ENCODE results near the gene PKP2. TPM values are rescaled to one million over a fixed set of nuclear protein-coding genes. Genes with fewer than 3 reads are reported as not detected.

The PKP2 gene
- 39.3 TPM for total RNA-seq

DNA sequence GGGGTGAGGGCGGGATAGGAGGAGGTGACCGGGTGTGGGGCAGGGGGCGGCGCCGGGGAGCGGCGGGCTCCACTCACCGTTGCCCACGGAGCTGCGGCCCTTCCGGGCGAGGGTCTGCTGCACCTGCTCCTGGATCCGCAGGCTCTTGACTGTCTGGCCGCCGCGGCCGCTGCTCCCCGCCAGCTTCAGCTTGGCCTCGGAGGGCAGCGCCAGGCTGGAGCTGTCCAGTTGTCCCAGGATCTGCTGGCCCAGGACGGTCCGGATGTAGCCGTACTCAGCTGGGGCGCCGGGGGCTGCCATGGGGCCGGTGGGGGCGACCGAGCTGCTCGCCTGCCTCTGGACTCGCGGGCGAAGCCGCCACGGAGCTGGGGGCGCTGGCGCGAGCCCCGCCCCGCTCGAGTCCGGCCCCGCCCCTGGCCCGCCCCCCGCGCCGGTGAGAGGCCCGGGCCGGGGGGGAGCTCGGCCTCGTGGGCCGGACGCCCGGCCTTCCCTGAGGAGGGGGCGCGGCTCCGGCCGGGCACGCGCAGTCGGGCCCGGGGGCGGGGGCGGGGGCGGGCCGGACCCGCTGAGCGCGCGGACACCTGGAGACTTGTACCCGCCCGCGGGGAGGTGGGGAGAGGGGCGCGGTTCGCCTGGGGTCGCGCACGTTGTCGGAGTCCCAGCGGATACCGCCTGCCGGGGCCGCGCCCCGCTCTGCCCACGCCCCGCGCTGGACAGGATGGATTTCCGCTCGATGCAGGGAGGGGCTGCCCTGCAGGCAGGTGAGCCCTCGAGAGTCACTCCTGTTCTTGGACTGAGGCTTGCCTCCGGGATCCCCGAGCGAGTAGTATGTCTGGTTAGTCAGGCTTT lies at the start of gene PKP2:
Gene PKP2 (minus strand): TSS at position 346 of the 849 bp plus-strand sequence. CDS start 46 bp downstream, at position 300.
- DNase-seq (ENCODE audit: low spot score): peak; percentile 86

DNA sequence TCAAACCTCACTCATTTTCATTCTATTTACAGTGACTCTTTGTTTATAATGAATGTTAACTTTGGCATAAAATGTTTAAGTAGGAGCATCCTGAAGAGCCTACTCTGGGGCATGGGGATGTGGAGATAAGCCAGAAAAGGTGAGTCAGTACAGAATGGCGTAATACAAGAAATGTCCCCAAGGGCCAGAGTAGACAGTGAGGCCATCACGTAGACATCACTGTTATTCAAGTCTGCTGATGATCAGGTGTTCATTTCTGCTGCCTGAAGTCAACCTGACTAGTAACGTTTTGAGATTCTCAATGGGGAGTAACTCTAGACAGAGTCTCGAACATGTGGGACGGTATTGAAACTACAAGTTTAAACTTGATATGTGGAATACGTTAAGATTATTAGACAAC lies 47.6 kb upstream of the PKP2 start:
- DNase-seq (ENCODE audit: low spot score): no peak

DNA sequence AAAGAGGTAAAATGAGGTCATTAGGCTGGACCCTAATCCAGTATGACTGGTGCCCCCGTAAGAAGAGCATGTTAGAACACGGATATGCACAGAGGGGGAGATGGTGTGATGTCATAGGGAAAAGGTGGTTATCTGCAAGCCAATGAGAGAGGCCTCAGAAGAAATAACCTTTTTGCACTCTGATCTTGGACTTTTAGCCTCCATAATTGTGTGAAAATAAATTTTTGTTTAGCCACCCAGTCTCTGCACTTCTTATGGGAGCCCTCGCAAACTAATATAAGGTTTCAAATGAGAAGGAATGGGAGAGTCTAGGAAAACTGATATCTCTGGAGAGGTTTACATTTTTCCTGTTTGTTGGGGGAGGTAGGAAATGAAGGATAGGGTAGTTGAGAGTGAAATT lies 43.2 kb upstream of the PKP2 start:
- DNase-seq (ENCODE audit: low spot score): no peak

GRCh38 chr12:32926963-32927362 lies 30.4 kb upstream of the PKP2 start:
- no peak for DNase-seq (ENCODE audit: low spot score)

DNA sequence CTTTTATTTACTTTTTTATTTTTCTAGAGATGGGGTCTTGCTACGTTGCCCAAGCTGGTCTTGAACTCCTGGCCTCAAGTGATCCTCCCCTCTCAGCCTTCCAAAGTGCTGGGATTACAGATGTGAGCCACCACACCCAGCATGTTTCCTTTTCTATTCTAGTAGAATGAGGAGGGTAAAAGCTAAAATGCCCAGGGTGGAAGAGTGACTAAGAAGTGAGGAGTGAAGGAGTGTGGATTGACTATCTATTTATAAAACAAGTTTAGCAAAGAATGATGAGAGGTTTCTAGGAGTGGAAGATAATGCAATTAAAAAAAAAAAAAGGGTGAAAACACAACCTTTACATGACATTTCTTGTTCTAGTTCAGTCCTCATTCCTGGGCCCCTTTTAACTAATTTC lies 29.8 kb upstream of the PKP2 start:
- no peak for DNase-seq (ENCODE audit: low spot score)

DNA sequence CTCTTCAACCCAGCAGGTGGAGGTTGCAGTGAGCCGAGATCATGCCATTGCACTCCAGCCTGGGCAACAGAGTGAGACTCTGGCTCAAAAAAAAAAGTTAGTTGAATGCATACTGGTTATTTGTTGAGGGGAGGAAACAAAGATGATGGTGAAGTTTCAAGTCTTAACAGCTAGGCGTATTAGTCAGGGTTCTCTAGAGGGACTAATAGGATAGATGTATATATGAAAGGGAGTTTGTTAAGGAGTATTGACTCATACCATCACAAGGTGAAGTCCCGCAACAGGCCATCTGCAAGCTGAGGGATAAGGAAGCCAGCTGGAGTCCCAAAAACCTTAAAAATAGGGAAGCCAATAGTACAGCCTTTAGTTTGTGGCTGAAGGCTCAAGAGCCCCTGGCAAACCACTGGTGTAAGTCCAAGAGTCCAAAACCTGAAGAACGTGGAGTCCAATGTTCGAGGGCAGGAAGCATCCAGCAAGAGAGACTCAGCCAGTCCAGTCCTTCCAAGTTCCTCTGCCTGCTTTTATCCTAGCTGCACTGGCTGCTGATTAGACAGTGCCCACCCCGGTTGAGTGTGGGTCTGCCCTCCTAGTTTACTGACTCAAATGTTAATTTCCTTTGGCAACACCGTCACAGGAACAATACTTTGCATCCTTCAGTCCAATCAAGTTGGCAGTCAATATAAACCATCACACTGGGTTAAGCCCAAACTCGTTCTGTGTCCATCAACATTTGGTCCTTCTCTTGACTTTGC lies 26.1 kb upstream of the PKP2 start:
- DNase-seq (ENCODE audit: low spot score): no peak

DNA sequence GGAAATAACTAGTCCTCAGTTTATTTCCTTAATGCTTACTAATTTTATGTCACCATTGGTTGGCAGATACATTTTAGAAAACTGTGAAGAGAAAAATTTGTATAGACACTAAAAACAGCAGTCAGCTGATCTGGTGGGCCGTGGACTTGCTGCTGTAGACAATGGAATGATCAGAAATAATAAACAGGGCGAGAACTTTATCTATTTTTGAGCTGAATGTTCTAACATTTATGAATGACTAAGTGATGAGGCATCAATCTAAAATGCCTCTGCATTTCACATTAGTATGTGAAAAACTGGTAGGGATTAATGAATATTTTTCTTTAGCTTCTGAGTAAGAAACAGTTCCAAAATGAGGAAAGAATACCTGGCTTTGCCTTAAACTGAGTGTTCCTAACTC lies 24.8 kb upstream of the PKP2 start:
- no peak for DNase-seq (ENCODE audit: low spot score)

DNA sequence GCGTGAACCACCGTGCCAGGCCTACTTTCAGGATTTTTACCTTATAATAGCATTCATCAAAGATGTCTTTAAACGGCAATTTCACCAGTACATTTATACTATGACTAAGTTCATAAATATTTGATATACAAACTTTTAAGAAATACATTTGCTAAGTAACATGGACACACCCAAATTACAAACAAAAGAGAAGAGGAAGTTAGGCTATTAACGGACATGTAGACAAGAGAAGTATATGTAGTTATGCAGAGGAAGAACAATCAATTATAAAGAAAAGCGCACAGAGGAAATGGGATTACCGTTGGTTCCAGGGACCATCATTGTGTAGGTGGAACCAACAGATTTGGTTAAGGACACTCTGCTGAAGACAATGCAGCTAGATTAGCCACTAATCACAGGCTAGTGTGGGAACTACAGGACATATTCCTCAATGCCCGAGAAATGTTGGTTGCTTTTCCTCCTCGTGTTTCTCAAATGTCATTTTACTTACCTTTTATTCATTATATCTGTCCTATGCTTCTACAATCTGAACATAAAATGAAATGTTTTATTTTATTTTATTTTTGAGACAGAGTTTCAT lies 24.0 kb upstream of the PKP2 start:
- DNase-seq (ENCODE audit: low spot score): no peak

GRCh38 chr12:32918890-32919801 lies 22.6 kb upstream of the PKP2 start:
- no peak for DNase-seq (ENCODE audit: low spot score)

- DNase-seq (ENCODE audit: low spot score): no peak
Observed at GRCh38 chr12:32917094-32917611, 20.6 kb upstream of the PKP2 start.

GRCh38 chr12:32907898-32908476 lies 11.4 kb upstream of the PKP2 start:
- no peak for DNase-seq (ENCODE audit: low spot score)

- no peak for DNase-seq (ENCODE audit: low spot score)
Observed at GRCh38 chr12:32907166-32907565, 10.6 kb upstream of the PKP2 start.

GRCh38 chr12:32906399-32907165 lies 10.0 kb upstream of the PKP2 start:
- DNase-seq (ENCODE audit: low spot score): peak; percentile 25

DNA sequence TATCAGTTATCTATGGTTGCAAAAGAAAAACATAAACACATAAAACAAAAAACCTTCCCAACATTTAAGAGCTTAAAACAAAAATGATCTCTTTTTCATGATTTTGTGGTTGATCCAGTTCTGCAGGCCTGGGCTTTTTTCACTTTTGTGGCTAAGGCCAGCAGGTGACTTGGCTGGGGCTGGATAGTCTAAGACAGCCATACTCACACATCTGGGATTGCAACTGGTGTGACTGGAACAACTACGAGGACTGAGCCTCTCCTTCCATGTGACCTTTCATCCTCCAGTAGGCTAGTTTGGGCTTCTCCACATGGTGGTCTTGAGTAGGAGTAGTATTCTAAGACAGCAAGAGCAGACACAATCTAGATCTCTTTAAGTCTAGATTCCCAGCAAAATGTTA lies 7.2 kb upstream of the PKP2 start:
- no peak for DNase-seq (ENCODE audit: low spot score)

DNA sequence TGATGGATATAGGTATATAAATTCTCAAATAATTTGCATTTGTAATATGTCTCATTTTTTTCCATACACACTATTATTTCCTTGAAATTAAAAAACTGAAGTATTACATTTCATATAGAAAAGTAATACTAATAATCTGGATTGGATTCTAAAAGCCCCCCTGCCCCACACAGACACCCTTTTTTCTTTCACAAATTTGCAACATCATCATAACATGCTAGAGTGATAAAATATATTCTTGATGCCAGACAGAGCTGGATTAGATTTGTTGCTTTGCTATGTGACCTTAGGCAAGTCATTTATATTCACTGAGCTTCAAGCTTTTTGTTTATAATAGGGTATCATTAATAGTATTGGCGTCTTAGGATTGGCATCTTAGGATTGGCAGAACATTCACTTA lies 6.7 kb upstream of the PKP2 start:
- no peak for DNase-seq (ENCODE audit: low spot score)

DNA sequence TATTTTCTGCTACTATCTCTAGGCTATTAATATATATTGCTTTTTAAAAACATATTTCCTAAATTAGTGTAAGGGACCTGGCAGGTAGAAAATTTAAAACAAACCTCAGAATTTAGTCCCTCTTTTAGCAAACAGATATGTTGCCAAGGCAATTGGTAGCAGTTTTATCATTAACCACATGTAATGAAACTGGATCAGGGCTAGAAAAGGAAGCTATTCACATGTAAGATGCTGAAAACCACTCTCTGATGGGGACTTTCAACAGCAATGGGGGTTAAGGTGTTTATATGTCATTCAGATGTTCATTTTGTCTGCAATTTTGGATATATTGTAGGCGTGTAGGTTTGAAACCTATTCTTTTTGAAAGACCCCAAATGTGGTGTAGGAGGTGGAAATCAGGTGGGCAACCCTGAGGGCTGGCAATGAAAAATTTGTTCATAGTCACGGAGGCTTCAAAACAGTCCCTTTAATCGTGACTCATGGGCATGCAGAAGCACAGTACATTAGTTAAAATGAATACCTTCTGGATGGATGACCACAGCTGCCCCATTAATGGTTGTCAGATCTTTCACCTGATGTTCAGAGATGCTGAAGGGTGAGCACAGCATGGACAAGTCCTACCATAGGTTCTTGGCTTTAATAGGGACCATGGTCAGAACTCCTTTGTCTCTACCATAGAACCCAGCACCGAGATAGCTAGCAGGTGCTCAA lies 5.9 kb upstream of the PKP2 start:
- no peak for DNase-seq (ENCODE audit: low spot score)

GRCh38 chr12:32901553-32901952 lies 5.0 kb upstream of the PKP2 start:
- no peak for DNase-seq (ENCODE audit: low spot score)

GRCh38 chr12:32897687-32898573 lies 1.4 kb upstream of the PKP2 start:
- no peak for DNase-seq (ENCODE audit: low spot score)

GRCh38 chr12:32897281-32897610 lies 669 bp upstream of the PKP2 start:
- no peak for DNase-seq (ENCODE audit: low spot score)
